Posterior vena cava (tissue), 2 donors: ENCODE measurements around the gene RELA. TPM values are rescaled to one million over a fixed set of nuclear protein-coding genes. Genes with fewer than 3 reads are reported as not detected.

ENCODE experiments used
- DNase-seq: peaks from one replicate; pipeline ENCODE4 v3.0.0-alpha.2; 2020; ENCODE audit warnings: low spot score
- intact Hi-C, 2 donors: fragments of 100-400 bp; cut with DNase I; formaldehyde crosslinking; loops; one replicate each; pipeline versions ENCODE4 v1.14.1 to v1.14.2; 2022 to 2023
- microRNA-seq, 2 donors: library from miRNA; unstranded; fragments of <30 nt; microRNA quantifications; one replicate each; pipeline ENCODE4 v1.2.0, GENCODE V29; 2020 to 2021; ENCODE audit warnings: borderline microRNAs expressed in 2 of 2
- total RNA-seq, 2 donors: library from RNA; stranded (reverse); fragmentation: NEBNext Ultra II Directional; extraction: Animal tissue kit (Norgen Biotek cat#: 25700); gene quantifications; one replicate each; pipeline ENCODE4 v1.2.1, GENCODE V29; 2021
- donor health status: DM: yes; HTN: yes; CAD: no.
- donor health status: DM: yes; HTN: yes; CAD: no.

The RELA gene
- total RNA-seq, 2 donors from 2014 or later = 57.6 to 80.8 TPM

DNA sequence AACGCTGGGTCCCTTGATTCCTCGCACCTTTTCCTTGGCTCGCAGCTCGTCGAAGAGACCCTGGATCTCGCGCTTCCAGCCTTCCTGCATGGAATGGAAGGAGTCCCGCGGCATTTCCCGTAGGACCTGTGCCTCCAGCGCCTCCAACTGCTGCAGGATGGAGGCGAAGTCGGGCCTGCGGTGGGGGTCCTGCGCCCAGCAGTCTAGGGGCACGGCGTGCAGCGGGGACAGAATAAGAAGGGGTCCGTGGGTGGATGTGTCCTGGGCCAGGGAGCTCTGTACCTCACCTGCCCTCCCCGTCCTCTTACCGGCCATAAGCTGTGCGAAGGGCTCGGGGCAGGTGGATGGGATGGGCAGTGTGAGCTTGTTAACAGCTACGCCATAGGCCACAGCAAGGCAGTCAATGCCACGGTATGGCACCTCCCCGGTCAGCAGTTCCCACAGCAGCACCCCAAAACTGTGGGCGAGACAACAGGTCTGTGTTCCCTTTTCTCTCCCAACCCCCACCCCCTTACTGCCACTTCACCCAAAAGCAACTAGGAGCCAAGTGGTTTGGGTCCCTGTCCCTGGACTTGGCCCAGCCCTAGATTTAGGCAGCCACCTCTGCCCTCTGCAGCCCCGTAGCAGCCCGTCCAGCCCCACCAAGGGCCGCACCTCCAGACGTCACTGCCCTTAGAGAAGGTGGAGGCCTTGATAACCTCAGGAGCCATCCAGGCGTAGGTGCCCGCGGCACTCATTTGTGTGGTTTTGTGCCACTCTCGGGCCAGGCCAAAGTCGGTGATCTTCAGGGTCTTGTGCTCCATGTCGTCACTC is 54.9 kb downstream of the RELA start:
- no peak for DNase-seq
- intact Hi-C loops = no loop called here

DNA sequence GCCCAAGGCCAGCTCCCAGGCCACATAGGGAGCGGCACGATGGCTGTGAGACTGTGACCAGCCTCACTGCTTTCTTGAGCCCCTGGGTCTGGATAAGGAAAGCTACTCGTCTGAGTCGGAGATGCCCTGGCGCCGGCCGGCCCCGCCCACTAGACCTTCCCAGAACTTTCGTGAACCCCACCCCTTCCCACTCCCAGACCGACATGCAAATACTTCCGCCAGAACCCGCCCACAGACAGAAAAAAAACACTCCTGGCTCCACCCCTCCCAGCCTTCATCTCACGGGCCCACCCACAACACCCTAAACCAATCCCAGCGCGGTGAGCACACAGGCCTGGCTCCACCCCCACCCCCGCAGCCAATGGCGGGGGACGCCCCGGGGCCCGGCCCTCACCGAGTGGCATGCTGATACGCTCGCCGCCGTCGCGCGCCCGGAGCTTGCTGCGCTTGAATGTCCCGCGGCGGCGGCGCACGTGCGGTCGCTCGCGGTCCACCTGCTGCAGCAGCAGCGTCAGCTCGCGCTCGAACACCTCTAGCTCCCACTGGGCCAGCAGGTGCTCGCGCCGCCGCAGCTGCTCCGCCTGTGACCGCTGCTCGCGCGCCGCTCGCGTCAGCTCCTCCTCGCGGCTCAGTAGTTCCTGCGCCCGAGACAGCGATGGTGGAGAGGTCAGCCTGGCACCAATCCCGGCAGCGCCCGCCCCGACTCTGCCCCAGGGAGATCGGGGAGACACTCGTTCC is 55.7 kb downstream of the RELA start:
- intact Hi-C loops = no loop called here
- peak; percentile 97 for DNase-seq

DNA sequence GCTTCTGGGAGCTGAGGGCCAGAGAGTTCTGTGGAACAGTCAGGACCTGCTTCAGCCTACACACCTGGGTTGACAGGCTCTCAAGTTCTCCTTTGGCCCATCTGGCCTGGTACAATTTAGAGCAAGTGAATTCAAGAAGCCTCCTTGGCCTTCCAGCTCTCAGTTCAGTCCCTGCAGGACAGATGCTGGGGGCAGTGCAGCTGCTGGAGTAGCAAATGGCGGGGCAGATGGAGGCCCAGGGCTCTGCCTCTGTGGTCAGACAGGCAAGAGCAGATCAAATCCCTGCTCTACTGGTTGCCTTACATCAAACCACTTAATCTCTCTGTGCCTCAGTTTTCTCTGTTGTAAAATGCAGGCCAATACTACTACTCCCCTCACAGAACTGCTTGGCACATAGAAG is 58.5 kb downstream of the RELA start:
- no peak for DNase-seq
- intact Hi-C loops = no loop called here

Small RNA genes lying within 50 kb of the gene (microRNA-seq; reads per million reads assigned to microRNA genes)
- 0 reads per million in 2 donors for gene MIR4489
- gene MIR4690 = 0 reads per million in 2 donors

Other genes starting within 250 kb of the RELA start
- 1,000 to 10,000 TPM in 1 of 2 donors, 100 to 1,000 TPM in 1; 742 to 1,004 TPM for gene NEAT1, start 240.1 kb downstream of the RELA start, total RNA-seq
- 1,000 to 10,000 TPM; 9,235 to 9,828 TPM for gene MALAT1, start 163.9 kb downstream of the RELA start, total RNA-seq
- gene SCYL1, start 137.8 kb downstream of the RELA start, total RNA-seq = 10 to 100 TPM; 66.3 to 74.3 TPM
- 100 to 1,000 TPM; 127 to 196 TPM for gene LTBP3, start 104.6 kb downstream of the RELA start, total RNA-seq
- 10 to 100 TPM; 29.2 to 29.5 TPM for gene ZNRD2, start 92.4 kb downstream of the RELA start, total RNA-seq
- 10 to 100 TPM; 43.3 to 53.0 TPM for gene FAM89B, start 90.4 kb downstream of the RELA start, total RNA-seq
- gene EHBP1L1, start 86.9 kb downstream of the RELA start, total RNA-seq = 100 to 1,000 TPM; 190 to 223 TPM
- under 1 TPM; 0.65 to 0.71 TPM for gene KCNK7, start 67.1 kb downstream of the RELA start, total RNA-seq
- 10 to 100 TPM; 39.1 to 46.3 TPM for gene MAP3K11, start 48.7 kb downstream of the RELA start, total RNA-seq
- gene PCNX3, start 47.1 kb downstream of the RELA start, total RNA-seq = 10 to 100 TPM; 21.3 to 22.6 TPM
- 10 to 100 TPM; 62.9 to 64.2 TPM for gene SIPA1, start 24.8 kb downstream of the RELA start, total RNA-seq
- 10 to 100 TPM; 62.3 to 65.0 TPM for gene KAT5, start 49.3 kb upstream of the RELA start, total RNA-seq
- gene RNASEH2C, start 57.9 kb upstream of the RELA start, total RNA-seq = 10 to 100 TPM; 43.7 to 45.0 TPM
- 10 to 100 TPM; 10.7 to 15.3 TPM for gene AP5B1, start 118.1 kb upstream of the RELA start, total RNA-seq
- not detected for gene OVOL1, start 124.1 kb upstream of the RELA start, total RNA-seq
- gene SNX32, start 171.0 kb upstream of the RELA start, total RNA-seq = under 1 TPM; 0.52 to 0.65 TPM
- 100 to 1,000 TPM; 697 to 707 TPM for gene CFL1, start 195.3 kb upstream of the RELA start, total RNA-seq
- gene MUS81, start 197.5 kb upstream of the RELA start, total RNA-seq = 10 to 100 TPM; 41.8 to 48.2 TPM
- gene EFEMP2, start 209.9 kb upstream of the RELA start, total RNA-seq = 100 to 1,000 TPM; 111 to 131 TPM
- gene CTSW, start 216.9 kb upstream of the RELA start, total RNA-seq = 1 to 10 TPM; 1.4 to 1.8 TPM
- gene FIBP, start 225.6 kb upstream of the RELA start, total RNA-seq = 10 to 100 TPM; 39.7 to 40.8 TPM
- 10 to 100 TPM; 31.8 to 36.7 TPM for gene CCDC85B, start 227.8 kb upstream of the RELA start, total RNA-seq
- 10 to 100 TPM in 1 of 2 donors, 1 to 10 TPM in 1; 7.4 to 38.7 TPM for gene FOSL1, start 237.5 kb upstream of the RELA start, total RNA-seq